ENCODE data around the gene AGFG1.
A peak's percentile ranks its signal among the peaks of the same experiment; 100 is the strongest.

AGFG1 gene, protein sequence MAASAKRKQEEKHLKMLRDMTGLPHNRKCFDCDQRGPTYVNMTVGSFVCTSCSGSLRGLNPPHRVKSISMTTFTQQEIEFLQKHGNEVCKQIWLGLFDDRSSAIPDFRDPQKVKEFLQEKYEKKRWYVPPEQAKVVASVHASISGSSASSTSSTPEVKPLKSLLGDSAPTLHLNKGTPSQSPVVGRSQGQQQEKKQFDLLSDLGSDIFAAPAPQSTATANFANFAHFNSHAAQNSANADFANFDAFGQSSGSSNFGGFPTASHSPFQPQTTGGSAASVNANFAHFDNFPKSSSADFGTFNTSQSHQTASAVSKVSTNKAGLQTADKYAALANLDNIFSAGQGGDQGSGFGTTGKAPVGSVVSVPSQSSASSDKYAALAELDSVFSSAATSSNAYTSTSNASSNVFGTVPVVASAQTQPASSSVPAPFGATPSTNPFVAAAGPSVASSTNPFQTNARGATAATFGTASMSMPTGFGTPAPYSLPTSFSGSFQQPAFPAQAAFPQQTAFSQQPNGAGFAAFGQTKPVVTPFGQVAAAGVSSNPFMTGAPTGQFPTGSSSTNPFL

DNA sequence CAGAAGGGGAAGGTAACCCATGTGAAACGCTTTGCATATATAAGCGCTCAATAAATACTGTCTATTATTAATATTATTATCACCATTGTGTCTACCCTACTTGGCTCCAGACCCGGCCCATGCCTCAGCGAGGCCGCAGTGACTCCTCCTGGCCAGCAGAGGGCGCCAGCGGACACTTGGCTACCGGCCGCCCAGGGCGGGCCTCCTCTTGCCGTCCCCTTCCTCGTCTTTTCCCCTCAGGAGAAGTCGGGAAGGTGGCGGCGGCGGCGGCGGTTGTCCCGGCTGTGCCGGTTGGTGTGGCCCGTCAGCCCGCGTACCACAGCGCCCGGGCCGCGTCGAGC is at the start of gene AGFG1:
TSS of gene AGFG1 (plus strand) at position 233 of the 341 bp plus-strand sequence. CDS start 266 bp downstream, outside the sequence.
- peak; percentile 66 to 79 for DNase-seq (ENCODE audit: low read depth in 2 of 2)

DNA sequence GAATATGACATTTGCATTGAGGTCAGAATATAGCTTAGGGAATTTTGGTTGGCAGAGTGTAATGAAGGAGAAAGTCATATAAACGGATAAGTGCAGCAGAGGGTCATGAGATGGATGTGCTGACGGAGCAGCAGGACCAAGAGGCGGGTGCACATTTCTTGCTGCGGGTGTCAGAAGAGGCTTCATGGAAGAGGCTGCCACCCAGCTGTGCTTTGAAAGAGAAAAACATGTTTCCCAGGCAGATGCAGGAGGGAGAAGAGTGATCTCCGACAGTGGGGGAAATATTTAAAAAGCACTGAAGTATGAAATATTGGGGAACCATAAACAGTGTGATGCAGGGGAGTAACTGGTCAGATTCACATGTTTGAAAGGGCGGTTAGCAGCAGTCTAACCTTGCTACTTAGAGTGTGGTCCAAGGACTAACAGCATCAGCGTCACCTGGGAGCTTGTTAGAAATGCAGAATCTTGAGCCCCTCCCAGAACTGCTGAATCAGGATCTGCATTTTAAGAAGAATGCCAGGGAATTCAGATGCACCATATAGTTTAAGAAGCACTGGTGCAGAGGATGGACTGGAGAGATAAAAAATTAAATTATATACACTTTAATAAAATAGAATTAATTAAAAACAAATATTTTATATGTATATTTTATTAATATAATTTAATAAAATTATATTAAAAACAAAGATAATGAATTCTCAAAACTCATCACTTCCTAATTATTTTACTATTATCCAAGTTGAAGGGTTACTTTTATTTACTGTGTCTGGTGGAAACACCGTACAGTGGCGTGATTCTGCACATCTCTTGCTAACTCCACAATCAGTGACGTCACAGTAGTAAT is 48.1 kb upstream of the AGFG1 start:
- DNase-seq (ENCODE audit: low read depth in 2 of 2) = no peak

DNA sequence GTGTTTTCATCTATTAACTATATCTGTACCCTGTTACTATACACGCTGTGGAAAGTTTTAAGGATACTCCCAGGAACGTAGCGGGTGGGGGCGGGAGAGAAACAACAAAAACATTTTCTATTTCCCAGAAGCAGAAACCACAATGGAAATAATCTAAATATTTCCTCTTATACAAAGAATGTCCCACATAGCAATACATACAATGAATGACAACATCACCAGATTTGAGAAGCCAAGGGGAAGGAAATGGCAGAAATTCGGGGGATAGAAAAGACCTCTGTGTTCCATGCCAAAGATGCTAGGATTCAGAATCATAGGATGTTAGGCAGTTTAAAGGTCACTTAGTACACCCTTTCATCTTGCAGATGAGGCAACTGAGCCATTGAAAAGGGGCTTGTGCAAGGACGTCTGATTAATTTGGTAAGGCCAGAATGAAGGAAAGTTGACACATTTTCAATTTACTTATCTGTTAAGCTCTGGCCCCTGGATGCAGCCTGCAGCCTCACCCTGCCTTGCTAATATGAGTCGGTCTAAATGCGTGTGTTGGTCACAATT is 43.1 kb upstream of the AGFG1 start:
- DNase-seq (ENCODE audit: low read depth in 2 of 2) = no peak

DNA sequence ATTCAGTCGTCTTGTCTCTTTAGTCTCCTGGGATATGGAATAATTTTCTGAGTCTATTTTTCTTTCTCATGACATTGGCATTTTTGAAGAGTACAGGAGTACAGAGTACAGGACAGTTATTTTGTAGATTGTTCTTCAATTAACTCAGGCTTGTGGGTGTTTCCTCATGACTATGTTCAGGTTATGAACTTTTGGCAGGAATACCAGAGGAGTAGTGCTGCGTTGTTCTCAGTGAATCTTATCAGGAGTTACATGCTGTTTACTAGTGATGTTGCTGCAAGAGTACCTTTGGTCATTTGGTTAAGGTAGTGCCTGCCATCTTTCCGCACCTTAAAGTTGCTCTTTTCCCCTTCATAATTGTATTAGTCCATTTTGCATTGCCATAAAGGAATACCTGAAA is 41.3 kb upstream of the AGFG1 start:
- no peak for DNase-seq (ENCODE audit: low read depth in 2 of 2)

DNA sequence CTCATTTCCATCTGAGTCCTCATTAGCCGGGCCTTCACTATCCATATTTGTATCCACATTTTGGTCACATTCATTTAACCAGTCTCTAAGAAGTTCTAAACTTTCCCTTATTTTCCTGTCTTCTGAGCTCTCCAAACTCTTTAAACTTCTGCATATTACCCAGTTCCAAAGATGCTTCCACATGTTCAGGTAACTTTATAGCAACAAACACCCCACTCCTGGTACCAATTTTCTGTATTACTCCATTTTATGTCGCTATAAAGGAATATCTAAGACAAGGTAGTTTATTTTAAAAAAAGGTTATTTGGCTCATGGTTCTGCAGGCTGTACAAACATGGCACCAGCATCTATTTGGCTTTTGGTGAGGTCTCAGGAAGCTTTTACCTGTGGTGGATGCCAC is 38.8 kb upstream of the AGFG1 start:
- DNase-seq (ENCODE audit: low read depth in 2 of 2) = no peak

DNA sequence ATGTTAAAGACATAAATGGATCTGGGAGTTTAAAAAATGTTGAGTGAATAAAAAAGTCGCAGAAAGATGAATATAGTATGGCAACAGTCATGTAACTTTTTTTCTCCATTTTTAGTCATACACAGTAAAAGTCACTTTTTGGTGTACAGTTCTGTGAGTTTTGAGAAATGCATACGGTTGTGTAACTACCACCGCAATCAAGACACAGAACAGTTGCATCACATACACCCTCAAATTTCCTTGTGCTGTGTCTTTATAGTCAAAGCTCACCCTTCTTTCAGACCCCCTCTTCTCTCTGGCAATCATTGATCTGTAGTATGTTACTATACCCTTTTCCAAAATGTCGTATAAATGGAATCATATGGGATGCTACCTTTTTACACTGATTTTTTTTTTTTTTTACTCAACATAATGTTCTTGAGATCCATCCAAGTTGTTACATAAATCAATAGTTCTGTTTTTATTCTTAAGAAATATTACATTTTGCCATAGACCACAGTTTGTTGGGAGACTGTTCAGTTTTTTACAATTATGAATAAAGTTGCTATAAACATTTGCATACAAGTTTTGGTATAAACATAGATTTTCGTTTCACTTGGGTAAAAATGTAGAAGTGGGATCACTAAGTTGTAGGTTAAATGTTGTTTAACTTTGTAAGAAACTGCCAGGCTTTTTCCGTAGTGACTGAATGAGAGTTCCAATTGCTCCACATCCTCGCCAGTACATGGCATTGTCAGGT is 35.4 kb upstream of the AGFG1 start:
- no peak for DNase-seq (ENCODE audit: low read depth in 2 of 2)

DNA sequence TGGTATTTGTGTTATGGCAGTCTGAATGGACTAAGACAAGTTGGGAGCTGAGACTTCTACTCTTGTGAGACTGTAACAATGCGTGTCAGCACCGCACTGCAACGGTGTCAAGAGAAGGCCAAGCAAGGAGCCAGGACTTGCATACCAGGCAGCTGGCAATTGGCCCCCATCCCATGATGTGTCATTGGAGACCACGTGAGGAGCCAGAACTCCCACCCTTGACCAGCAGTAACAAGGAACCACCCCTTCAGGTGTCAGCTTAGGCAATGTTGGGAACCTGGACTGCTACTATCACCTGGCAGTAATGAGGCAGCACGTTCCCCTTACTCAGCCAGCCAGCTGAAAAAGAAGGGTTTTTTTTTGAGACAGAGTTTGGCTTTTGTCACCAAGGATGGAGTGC is 32.7 kb upstream of the AGFG1 start:
- no peak for DNase-seq (ENCODE audit: low read depth in 2 of 2)

DNA sequence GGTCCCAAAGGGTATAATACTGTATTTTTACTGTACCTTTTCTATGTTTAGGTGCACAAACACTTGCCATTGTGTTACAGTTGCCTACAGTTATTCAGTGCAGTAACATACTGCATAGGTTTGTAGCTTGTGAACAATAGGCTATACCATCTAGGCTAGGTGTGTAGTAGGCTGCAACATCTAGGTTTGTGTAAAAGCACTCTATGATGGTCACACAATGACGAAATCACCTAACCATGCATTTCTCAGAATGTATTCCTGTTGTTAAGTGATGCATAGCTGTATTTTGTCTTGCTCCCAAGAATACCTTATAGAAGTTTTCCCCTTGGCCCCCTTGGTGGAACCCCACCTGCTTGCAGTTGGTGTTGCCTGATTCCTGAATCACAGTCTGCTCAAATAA is 29.3 kb upstream of the AGFG1 start:
- DNase-seq (ENCODE audit: low read depth in 2 of 2) = no peak

DNA sequence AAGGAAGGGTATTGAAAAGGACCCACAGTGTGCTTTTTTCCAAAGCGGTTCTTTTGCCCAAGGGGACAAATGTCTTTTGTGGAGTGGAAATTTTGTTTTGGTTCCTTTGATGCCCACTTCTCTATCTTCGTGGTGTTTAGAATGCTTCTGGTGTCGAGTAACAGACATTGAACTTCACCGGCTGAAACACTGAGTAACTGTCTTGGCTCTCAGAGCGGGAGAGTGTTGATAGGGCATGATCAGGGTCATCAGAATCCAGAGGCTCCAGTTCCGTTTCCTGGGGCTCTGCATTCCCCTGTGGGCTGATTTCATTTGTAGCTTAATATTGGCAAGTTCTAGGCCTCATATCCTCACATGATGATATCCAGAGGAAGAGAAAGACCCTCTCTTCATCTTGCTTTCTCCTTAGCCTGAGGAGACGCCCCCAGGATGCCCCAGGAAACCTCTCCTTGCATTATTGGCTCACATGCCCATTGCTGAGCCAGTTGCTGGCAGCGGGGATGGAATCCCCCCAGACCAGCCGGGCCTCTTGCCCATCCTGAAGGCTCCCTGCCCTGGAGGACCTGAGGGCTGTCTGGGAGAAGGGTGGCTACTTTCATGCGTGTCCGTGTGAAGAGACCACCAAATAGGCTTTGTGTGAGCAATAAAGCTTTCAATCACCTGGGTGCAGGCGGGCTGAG is 27.9 kb upstream of the AGFG1 start:
- no peak for DNase-seq (ENCODE audit: low read depth in 2 of 2)

DNA sequence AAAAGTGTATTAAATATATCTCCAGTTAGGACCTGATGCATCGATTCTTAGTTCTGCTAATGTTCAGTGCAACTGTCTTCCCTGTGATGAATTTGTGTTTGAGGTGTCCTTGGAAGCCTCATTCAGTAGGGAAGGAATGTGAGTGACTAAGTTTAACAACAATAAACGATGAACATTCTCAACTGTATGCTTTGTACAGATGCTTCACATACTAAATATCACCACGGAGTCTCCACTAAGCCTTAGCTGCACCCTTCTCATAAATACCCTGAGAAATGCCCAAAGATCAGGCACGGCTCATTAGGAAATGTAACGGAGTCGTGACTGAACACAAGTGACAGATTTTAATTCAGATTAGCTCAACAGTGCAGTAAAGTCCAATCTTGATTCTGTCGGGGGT is 24.4 kb upstream of the AGFG1 start:
- no peak for DNase-seq (ENCODE audit: low read depth in 2 of 2)

DNA sequence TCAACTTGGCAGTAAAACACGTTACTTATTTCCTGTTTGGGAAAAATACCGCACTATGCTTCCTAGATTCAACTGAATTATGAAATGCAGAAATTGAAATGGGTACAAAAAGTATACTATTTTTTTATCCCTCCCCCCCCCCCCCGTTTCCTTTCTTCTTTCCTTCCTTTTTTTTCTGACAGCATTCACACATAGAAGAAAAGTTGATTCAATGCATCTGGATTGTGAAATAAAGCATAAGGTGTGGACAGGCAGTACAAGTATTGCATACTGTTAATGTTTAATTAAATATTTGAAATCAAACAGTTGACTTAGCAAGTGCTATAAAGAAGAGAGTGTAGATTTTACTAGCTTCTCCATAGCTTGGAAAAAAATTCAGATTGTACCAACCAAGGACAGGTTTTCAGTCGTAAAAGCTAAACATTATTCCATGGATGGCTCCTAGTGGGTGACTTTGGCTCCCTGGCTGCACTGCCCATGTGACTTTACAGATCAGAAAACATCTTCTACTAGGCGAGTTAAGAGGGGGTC is 21.6 kb upstream of the AGFG1 start:
- DNase-seq (ENCODE audit: low read depth in 2 of 2) = no peak

DNA sequence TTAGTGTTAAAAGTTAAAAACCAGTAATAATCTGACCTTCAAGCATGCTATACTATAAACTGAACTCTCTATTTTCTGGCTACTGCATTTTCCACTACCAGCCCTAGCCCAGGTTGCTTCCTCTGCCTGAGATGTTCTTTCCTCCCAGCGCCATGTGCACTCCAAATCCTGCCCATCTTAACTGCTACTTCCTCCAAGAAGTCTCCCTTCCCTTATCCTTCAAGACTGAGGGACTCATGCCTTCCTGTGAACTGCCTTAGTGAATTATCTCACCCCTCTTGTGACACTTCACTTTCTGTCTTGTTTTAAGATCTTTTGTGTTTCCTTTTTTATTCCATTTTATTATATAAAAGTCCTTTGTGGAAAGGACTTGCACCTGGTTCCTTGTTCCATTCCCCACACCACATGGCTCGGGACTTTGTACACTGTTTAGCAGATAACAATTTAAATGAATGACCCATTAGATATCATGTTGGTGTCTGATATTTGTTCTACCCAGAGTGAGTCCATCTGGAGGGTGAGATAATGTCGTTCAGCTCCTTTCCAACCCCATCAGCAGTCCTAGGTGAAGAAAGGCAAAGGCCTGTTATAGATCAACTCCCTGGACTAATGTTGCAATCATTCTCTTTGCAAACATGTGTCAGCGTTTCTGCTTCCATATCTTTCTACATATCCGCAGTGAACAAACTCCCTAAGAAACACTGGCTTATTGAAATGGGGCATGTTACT is 20.9 kb upstream of the AGFG1 start:
- DNase-seq (ENCODE audit: low read depth in 2 of 2) = no peak

DNA sequence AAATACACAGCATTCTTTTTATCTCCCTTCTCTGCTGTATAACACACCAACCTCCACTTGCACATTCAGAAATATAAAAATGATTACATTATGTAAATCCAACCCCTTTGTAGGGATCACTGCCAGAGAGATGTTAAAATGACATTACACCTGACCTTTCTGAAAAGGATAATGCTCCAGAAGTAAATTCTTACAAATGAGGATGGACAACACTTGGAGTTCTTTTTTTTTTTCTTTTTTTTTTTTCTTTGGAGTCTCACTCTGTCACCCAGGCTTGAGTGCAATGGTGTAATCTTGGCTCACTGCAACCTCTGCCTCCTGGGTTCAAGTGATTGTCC is 20.3 kb upstream of the AGFG1 start:
- no peak for DNase-seq (ENCODE audit: low read depth in 2 of 2)

DNA sequence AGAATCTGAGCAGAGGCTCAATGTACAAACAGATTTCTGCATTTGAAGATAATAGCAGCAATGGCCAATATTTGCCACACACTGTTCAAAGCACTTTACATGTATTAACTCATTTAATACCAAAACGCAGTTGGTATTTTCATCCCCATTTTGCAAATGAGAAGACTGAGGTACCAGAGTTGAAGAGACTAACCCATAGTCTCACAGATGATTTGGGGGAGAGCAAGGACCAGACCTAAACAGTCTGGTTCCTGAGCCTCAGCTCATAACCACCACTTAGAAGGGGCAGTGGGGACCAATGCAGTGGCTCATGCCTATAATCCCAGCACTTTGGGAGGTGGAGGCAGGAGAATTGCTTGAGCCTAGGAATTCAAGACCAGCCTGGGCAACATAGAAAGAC is 18.1 kb upstream of the AGFG1 start:
- DNase-seq (ENCODE audit: low read depth in 2 of 2) = no peak

DNA sequence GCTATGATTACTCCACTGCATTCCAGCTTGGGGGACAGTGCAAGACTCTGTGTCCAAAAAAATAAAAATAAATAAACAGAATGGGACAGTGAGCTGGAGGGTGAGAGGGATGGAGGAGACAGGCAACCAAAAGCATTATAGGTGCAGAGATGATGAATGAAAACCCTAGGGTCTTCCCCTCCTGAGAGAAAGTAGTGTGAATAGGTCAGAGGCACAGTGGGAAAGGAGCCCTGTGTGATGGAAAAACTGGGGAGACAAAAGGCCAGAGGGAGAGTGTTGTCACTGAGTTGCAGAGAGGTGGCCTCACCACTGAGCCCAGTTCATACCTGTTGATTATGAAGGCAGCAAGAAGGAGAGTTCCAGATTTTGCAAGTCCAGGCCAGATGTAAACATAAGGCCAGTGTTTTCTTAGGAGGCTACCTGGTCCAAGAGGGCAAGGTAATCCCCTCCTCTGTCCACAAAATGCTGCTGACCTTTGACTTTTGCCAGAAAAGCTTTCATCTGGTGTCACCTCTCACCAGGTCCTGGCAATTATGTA is 17.6 kb upstream of the AGFG1 start:
- DNase-seq (ENCODE audit: low read depth in 2 of 2) = no peak

DNA sequence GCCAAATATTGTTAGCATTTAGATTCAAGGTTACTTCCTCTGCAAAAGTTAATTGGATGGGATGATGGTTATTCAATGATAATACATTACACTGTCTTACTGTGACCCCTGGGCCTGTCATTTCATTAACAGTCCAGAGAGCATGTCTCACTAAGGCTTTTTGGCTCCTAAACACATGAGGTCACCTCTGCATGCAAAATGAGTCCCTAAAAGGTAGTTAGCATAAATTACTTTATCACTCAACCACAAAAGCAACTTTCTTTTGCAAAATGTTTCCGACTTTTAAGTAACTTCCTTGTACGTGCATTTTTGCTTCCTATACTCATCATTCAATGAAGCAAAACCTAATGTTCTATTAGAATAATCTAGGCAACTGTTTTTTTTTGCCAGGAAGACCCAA is 16.8 kb upstream of the AGFG1 start:
- no peak for DNase-seq (ENCODE audit: low read depth in 2 of 2)

DNA sequence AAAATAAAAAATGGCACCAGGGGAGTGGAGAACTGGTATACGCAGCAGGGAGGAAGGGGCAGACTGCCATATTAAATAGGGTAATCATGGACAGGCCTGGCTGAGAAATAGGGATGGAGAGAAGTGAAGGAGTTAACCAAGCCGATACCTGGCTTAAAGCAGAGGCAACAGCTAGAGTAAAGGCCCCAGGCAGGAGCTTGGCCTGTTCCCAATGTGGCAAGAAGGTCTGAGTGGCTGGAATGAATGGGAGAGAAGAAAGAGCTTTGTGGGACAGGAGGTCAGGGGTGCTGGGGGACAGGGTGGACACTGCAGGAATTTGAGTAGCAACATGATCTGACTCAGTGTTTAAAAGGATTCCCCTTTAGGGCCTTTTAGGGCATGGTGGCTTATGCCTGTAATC is 15.9 kb upstream of the AGFG1 start:
- DNase-seq (ENCODE audit: low read depth in 2 of 2) = no peak

DNA sequence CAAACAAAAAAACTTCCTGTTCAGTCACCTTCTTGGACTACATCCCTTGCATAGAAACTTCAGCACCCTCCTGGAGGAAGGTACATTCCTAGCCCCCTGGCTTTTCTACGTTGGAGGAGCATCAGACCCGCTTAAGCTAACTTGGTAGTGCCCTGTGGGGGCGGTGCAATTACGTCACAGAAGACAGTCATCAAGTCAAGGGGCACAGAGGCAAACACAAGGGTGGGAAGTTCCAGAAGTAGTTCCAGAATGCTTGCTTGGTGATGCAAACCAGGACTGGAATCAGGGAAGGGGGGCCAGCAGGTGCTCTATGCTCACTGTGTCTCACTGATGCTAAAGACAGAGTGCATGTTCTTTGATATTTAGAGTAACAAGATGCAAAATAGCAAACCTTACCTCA is 15.2 kb upstream of the AGFG1 start:
- no peak for DNase-seq (ENCODE audit: low read depth in 2 of 2)

DNA sequence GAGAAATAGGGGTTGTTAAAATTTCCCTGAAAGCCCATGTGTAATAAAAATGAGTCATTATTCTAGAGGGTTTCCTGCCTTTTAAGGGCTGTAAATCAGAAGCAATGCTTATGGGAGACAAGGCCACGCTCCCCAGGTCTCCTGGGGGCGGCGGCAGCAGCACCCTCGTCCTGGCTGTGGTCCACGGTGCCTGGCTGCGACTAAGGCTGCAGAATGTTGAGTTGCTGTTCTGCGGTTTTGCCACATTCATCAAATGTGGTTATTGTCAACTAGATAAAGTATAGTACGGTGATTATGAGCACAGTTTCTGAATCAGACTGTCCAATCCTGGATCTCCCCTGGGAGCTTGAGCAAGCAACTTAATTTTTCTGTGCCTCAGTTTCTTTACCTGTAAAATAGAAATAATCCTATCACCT is 11.9 kb upstream of the AGFG1 start:
- DNase-seq (ENCODE audit: low read depth in 2 of 2) = peak; percentile 47 to 70

DNA sequence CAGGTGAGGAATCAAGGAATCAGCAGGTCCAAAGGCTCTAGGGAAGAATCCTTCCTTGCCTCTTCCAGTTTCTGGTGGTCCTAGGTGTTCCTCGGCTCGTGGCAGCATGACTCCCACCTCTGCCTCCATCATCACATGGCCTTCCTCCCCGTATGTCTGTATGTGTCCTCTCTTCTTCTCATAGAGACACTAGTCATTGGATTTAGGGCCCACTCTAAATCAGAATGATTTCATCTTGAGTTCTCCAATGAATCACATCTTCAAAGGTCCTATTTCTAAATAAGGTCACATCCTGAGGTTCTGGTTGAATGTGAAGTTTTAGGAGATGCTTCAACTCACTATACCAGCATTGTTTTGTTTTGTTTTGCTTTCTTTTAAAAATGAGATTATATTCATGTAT is 11.1 kb upstream of the AGFG1 start:
- no peak for DNase-seq (ENCODE audit: low read depth in 2 of 2)

Data from activated CD8-positive, alpha-beta memory T cell treated with anti-CD3 and anti-CD28 coated beads for 4 hours (primary cell).